Heart right ventricle (tissue), 16 donors: ENCODE measurements around the gene OPN4. TPM values are rescaled to one million over a fixed set of nuclear protein-coding genes. Genes with fewer than 3 reads are reported as not detected.

Source experiments
- ATAC-seq, 8 donors: fragments of 200-7000 bp; cut with Tn5 transposase; one replicate each; pipeline ENCODE4 v1.9.1; 2020; ENCODE audit warnings: mild to moderate bottlenecking in 8 of 8, moderate library complexity in 8 of 8, moderate number of reproducible peaks in 1 of 8
- DNase-seq, 2 donors: peaks; one replicate each; pipeline ENCODE4 v3.0.0-alpha.2; 2020
- H3K27ac ChIP-seq, 10 donors: fragments of 200-600 bp; sonication (generic) in 2 of 10; one replicate each; pipeline versions ENCODE4 v1.5.0 to v1.8.0; 2020 to 2022; ENCODE audit warnings: mild to moderate bottlenecking in 3 of 10
- H3K27me3 ChIP-seq, 7 donors: fragments of 200-600 bp; one replicate each; pipeline ENCODE4 v1.8.0; 2021 to 2022; ENCODE audit warnings: mild to moderate bottlenecking in 2 of 7
- H3K36me3 ChIP-seq, 9 donors: fragments of 200-600 bp; sonication (generic) in 1 of 9; one replicate each; pipeline versions ENCODE4 v1.5.0 to v1.8.0; 2020 to 2022; ENCODE audit warnings: mild to moderate bottlenecking in 2 of 9
- H3K4me1 ChIP-seq, 9 donors: fragments of 200-600 bp; sonication (generic) in 1 of 9; one replicate each; pipeline versions ENCODE4 v1.5.0 to v1.8.0; 2020 to 2022; ENCODE audit warnings: mild to moderate bottlenecking in 4 of 9
- H3K4me3 ChIP-seq, 10 donors: fragments of 200-600 bp; sonication (generic) in 2 of 10; one replicate each; pipeline versions ENCODE4 v1.5.0 to v1.8.0; 2020 to 2022; ENCODE audit warnings: mild to moderate bottlenecking in 7 of 10, moderate library complexity in 2 of 10
- H3K9me3 ChIP-seq, 11 donors: fragments of 200-600 bp in 10 of 11; sonication (generic) in 2 of 11; one replicate each; pipeline versions ENCODE4 v1.5.0 to v1.8.0; 2013 to 2022; ENCODE audit warnings: mild to moderate bottlenecking in 2 of 11, control low read depth in 1 of 11, moderate library complexity in 1 of 11
- CTCF ChIP-seq, 9 donors: fragments of 200-600 bp; sonication (generic) in 2 of 9; IDR thresholded peaks; one replicate each; pipeline versions ENCODE4 v1.5.0 to v1.8.0; 2021 to 2022; ENCODE audit warnings: antibody characterized with exemption in 9 of 9, mild to moderate bottlenecking in 5 of 9, moderate library complexity in 1 of 9
- WGBS, 2 donors: extraction: QIAGEN DNeasy Blood & Tissue Kit; methylation state at CpG; one replicate each; pipeline ENCODE4 v1.1.7; 2013; ENCODE audit warnings: inconsistent platforms in 1 of 2; 5-methylcytosine and 5-hydroxymethylcytosine counted together
- intact Hi-C, 10 donors: fragments of 100-400 bp; cut with DNase I; formaldehyde crosslinking; loops; one replicate each; pipeline versions ENCODE4 v1.11.1 to v1.14.2; 2022
- polyA plus RNA-seq, 2 donors: library from polyadenylated mRNA; stranded (reverse); fragments of 200-250 nt; gene quantifications; one replicate each; pipeline ENCODE4 v1.2.3, GENCODE V29; 2013
- total RNA-seq, 10 donors: library from RNA; stranded (reverse); fragmentation: NEBNext Ultra II Directional in 3 of 10; extraction: Animal tissue kit (Norgen Biotek cat#: 25700) in 3 of 10; gene quantifications; one replicate each; pipeline versions ENCODE4 v1.2.1 to v1.2.4, GENCODE V29; 2021 to 2023
- donor health status: Arrhythmogenic right ventricular cardiomyopathy.
- donor health status: ischemic (EF 13 %, LVEDD 7.1; RV severe dilation, severe dysfunction).
- donor health status: healthy with polysubstance abuse.
- donor health status: DM: no; HTN: yes; CAD: no.
- donor health status: DM: no; HTN: no; CAD: no.
- donor health status: ischemic (EF 25% LVEDD 6.9; RV normal size, moderate dysfunction).
- donor health status: ischemic (EF 25% LVEDD 5.7; RV mildly dilated, moderate dysfunction).
- donor health status: healthy.
- donor health status: DM: yes; HTN: yes; CAD: no.
- donor health status: Ischemic cardiomyopathy.
- donor health status: ischemic (EF 35%, LVEDD 5.7; RV mildly dilated, moderate dysfunction).
- donor health status: nonischemic (EF 11% LVEDD 7.7; RV severe dilation, severe dysfunction).
- donor health status: DM: yes; HTN: yes; CAD: no.
- donor health status: PGD.
- donor health status: ischemic (EF 29% LVEDD 5.4; RV normal size, mild dysfunction).
- donor health status: nonischemic (EF 23%, LVEDD 6.1; RV moderate dilation, normal function).

OPN4 gene
- total and polyA plus RNA-seq, 12 donors, result 0.10 to 0.29 (median 0.26) TPM; not detected in 5

GRCh38 chr10:86659161-86659691 is 4.9 kb downstream of the OPN4 start:
- peaks cover 0 to 61% (median 36%) of the 10 kb centered on the region in 9 donors for H3K4me1 ChIP-seq
- H3K9me3 ChIP-seq, result no peaks in the 10 kb centered on the region
- WGBS, 2 donors, result 86 to 91% methylated on average over 19 of the region's 19 CpGs
- DNase-seq, result no peak
- H3K4me3 ChIP-seq, result no peak overlapping the region
- no peak for ATAC-seq
- TF ChIP-seq CTCF (IDR thresholded peaks at IDR 0.05), result no peak
- H3K27me3 ChIP-seq, result peaks cover 0 to 5% (median 0%) of the 10 kb centered on the region in 7 donors
- no peaks in the 10 kb centered on the region for H3K36me3 ChIP-seq
- no peak overlapping the region for H3K27ac ChIP-seq
- intact Hi-C loops, result no loop called here

DNA sequence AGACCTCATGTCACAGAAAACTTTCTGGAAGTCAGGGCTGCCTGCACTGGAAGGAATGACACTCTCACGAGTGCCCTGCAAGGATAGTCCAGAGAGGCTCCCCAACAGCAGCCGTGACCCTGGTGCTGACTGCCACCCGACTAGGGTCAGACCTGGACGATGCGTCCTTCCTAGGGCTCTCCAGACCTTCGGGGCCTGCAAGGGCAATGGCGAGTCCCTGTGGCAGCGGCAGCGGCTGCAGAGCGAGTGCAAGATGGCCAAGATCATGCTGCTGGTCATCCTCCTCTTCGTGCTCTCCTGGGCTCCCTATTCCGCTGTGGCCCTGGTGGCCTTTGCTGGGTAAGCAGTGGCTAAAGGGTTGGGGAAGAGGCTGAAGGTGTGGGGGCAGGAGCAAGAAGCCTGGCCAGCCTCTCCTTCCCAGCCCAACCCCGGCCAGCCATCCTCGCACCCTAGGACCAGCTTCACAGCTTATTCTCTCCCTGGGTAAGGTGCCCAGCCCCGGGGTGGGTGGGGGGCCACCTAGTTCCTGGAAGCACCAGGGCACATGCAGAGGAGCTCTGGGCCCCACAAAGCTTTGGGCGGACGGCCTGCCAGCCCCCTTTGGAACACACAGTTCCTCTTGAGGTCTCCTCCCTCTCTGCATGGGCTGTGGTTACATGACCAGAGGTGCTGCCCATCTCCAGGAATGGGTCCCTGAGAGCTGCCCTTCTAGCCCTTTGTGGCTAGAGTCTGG is 5.5 kb downstream of the OPN4 start:
- Histone ChIP-seq H3K4me3 (no peak overlapping the region), H3K9me3 (no peaks in the 10 kb centered on the region), H3K4me1 (peaks cover 3 to 67% (median 38%) of the 10 kb centered on the region in 9 donors), H3K36me3 (no peaks in the 10 kb centered on the region), H3K27ac (no peak overlapping the region), H3K27me3 (peaks cover 0 to 5% (median 0%) of the 10 kb centered on the region in 7 donors)
- DNase-seq (peak in 1 of 2 donors; percentile 10), ATAC-seq (no peak)
- no peak for TF ChIP-seq CTCF (IDR thresholded peaks at IDR 0.05)
- WGBS, 2 donors, result 91 to 94% methylated on average over 17 of the region's 17 CpGs
- intact Hi-C loops, result no loop called here

DNA sequence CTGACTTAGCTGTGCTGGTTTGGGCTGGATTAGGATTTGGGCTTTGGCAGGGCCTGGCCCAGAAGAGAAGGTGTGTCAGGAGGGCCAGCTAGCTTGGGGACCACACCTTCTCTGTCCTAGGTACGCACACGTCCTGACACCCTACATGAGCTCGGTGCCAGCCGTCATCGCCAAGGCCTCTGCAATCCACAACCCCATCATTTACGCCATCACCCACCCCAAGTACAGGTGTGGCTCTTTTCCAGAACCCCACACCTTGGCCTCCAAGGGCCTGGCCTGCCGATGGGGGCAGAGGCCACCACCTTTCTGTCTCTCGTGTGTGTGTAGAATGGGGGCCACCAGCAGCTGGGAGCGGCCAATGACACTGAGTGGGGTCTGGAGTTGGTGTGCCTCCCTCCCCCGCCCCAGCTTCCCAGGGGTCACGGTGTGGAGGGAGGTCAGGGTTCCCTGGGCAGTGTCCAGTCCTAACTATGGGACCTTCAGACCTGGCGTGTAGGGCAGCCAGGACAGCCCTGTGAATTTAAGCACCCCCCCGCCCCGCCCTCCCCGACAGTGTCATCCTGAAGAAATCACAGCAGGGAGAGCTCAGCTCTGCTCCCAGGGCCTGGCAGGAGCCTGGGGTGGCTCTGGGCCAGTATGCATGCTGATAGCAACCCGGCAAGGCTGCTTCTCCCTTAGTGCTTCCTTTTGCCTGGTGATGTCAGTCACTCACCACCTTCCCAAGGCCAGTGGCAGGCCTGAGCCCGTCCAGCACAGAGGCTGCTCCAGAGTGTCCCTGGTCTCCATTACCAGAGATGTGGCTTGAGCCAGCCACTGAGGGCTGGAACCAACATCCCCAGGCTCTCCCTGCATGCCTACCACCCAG is 7.0 kb downstream of the OPN4 start:
- WGBS, 2 donors, result 42 to 52% methylated on average over 17 of the region's 17 CpGs
- peaks cover 3 to 81% (median 50%) of the 10 kb centered on the region in 9 donors for H3K4me1 ChIP-seq
- peak; percentile 81 to 82 for DNase-seq
- peak; percentile 35 to 54 (median 40) for ATAC-seq
- H3K36me3 ChIP-seq, result no peaks in the 10 kb centered on the region
- no peaks in the 10 kb centered on the region for H3K9me3 ChIP-seq
- H3K27ac ChIP-seq, result peak overlapping the region; percentile 20 to 100 (median 89)
- TF ChIP-seq CTCF (IDR thresholded peaks at IDR 0.05), result peak in 2 of 9 donors; percentile 34 to 38
- no peak overlapping the region for H3K4me3 ChIP-seq
- intact Hi-C loops, result no loop called here
- no peaks in the 10 kb centered on the region for H3K27me3 ChIP-seq
